Stomach smooth muscle (tissue), 2 donors: ENCODE data around the gene DEPDC1B.
"Not testable (repeated sequence)": the region's sequence is repeated elsewhere in the genome, so short reads cannot be mapped to it uniquely, and the experiment has no call there.

Experiments used
- H3K27ac ChIP-seq: one replicate; pipeline ENCODE4 v1.7.0; 2013; ENCODE audit warnings: mild to moderate bottlenecking, low read length, inconsistent platforms
- H3K27me3 ChIP-seq, 2 donors: one replicate each; pipeline ENCODE4 v1.7.0; 2013; ENCODE audit warnings: low read length in 2 of 2; ENCODE audit not compliant: insufficient read depth in 2 of 2, control insufficient read depth in 1 of 2
- H3K36me3 ChIP-seq, 2 donors: one replicate each; pipeline ENCODE4 v1.7.0; 2013; ENCODE audit warnings: low read length in 2 of 2; ENCODE audit not compliant: control insufficient read depth in 2 of 2, insufficient read depth in 2 of 2
- H3K4me1 ChIP-seq: one replicate; pipeline ENCODE4 v1.7.0; 2013; ENCODE audit warnings: low read length; ENCODE audit not compliant: control insufficient read depth, insufficient read depth
- H3K4me3 ChIP-seq, 2 donors: one replicate each; pipeline ENCODE4 v1.7.0; 2013; ENCODE audit warnings: low read length in 2 of 2
- H3K9ac ChIP-seq, 2 donors: one replicate each; pipeline ENCODE4 v1.7.0; 2013; ENCODE audit warnings: low read length in 2 of 2, mild to moderate bottlenecking in 1 of 2
- H3K9me3 ChIP-seq, 2 donors: one replicate each; pipeline ENCODE4 v1.7.0; 2013; ENCODE audit warnings: low read length in 2 of 2; ENCODE audit not compliant: control insufficient read depth in 2 of 2
- donor health status: healthy.
- donor health status: Pancreatic carcinoma.

The DEPDC1B gene

GRCh38 chr5:60611099-60611740, 88.7 kb downstream of the DEPDC1B start:
- Histone ChIP-seq H3K36me3 (no peaks in the 10 kb centered on the region), H3K4me1 (no peaks in the 10 kb centered on the region), H3K9me3 (no peaks in the 10 kb centered on the region), H3K27me3 (no peaks in the 10 kb centered on the region), H3K4me3 (no peak overlapping the region), H3K9ac (no peak overlapping the region), H3K27ac (no peak overlapping the region)

GRCh38 chr5:60604771-60605170, 95.2 kb downstream of the DEPDC1B start:
- Histone ChIP-seq H3K9me3 (no peaks in the 10 kb centered on the region), H3K27me3 (no peaks in the 10 kb centered on the region), H3K4me3 (no peak overlapping the region), H3K27ac (no peak overlapping the region), H3K9ac (no peak overlapping the region), H3K4me1 (no peaks in the 10 kb centered on the region), H3K36me3 (no peaks in the 10 kb centered on the region)

GRCh38 chr5:60598424-60598823, 101.5 kb downstream of the DEPDC1B start:
- no peaks in the 10 kb centered on the region for H3K27me3 ChIP-seq
- no peak overlapping the region for H3K4me3 ChIP-seq
- no peaks in the 10 kb centered on the region for H3K9me3 ChIP-seq
- H3K9ac ChIP-seq, result no peak overlapping the region
- no peak overlapping the region for H3K27ac ChIP-seq
- H3K36me3 ChIP-seq, result no peaks in the 10 kb centered on the region
- no peaks in the 10 kb centered on the region for H3K4me1 ChIP-seq

DNA sequence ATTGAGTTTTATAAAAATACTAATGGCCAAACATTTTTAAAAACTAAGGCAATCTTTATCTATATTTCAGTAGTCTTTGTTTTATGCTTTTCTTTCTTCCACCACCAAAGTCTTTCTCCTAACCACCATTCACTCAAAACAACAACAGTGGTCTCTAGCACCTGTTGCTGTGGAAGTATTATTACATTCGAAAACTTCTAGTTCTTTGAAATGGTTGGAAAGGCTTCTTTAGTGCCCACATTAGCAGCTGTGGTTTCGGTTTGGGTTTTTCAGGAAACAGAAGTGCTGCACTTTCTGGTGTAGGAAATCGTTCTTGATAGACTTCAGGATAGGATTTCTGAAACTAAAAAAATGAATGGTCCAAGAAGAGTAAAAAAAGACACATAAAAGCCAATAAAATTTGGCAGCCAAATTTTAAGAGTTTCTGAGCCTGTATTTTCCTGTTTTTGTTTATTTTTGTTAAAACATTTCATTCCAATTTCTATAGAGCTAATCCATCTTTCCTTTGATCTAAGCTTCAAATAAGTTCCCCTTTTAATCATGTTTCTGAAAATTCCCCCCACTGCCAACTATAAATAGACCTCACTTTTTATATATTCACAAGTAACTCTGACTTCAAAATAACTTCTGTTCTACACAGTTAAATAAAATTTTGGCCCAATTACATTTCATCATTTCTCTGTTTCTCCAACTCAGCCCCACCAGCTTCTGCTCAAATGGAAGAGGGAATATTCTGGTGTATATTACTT, 102.2 kb downstream of the DEPDC1B start:
- H3K4me3 ChIP-seq, result no peak overlapping the region
- no peaks in the 10 kb centered on the region for H3K36me3 ChIP-seq
- no peaks in the 10 kb centered on the region for H3K27me3 ChIP-seq
- no peak overlapping the region for H3K9ac ChIP-seq
- H3K9me3 ChIP-seq, result no peaks in the 10 kb centered on the region
- no peak overlapping the region for H3K27ac ChIP-seq
- H3K4me1 ChIP-seq, result no peaks in the 10 kb centered on the region

- Histone ChIP-seq H3K27ac (no peak overlapping the region), H3K4me3 (no peak overlapping the region)
These were observed 105.1 kb downstream of the DEPDC1B start for GRCh38 chr5:60594715-60595477.

GRCh38 chr5:60590172-60590571, 109.8 kb downstream of the DEPDC1B start:
- Histone ChIP-seq H3K9ac (no peak overlapping the region), H3K9me3 (no peaks in the 10 kb centered on the region), H3K4me1 (peaks cover 3% of the 10 kb centered on the region), H3K4me3 (no peak overlapping the region), H3K27me3 (no peaks in the 10 kb centered on the region), H3K36me3 (no peaks in the 10 kb centered on the region), H3K27ac (no peak overlapping the region)

More at GRCh38 chr5:60594715-60595477, 105.1 kb downstream of the DEPDC1B start:
- H3K27me3 ChIP-seq, result no peaks in the 10 kb centered on the region
- H3K9ac ChIP-seq, result no peak overlapping the region
- H3K9me3 ChIP-seq, result no peaks in the 10 kb centered on the region
- no peaks in the 10 kb centered on the region for H3K36me3 ChIP-seq
- H3K4me1 ChIP-seq, result no peaks in the 10 kb centered on the region

DNA sequence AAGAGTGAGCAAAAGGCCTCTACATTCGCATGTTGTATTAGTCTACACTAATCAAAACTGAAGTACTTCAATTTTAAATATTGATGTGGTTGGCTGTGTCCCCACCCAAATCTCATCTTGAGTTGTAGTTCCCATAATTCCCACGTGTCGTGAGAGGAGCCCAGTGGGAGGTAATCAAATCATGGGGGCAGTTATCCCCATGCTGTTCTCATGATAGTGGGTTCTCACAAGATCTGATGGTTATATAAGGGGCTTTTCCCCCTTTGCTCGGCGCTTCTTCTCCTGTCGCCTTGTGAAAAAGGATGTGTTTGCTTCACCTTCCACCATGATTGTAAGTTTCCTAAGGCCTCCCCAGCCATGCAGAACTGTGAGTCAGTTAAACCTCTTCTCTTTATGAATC, 112.7 kb downstream of the DEPDC1B start:
- not testable (repeated sequence) for H3K9ac ChIP-seq, H3K27me3 ChIP-seq, H3K4me1 ChIP-seq, H3K36me3 ChIP-seq, H3K9me3 ChIP-seq, H3K4me3 ChIP-seq, H3K27ac ChIP-seq

DNA sequence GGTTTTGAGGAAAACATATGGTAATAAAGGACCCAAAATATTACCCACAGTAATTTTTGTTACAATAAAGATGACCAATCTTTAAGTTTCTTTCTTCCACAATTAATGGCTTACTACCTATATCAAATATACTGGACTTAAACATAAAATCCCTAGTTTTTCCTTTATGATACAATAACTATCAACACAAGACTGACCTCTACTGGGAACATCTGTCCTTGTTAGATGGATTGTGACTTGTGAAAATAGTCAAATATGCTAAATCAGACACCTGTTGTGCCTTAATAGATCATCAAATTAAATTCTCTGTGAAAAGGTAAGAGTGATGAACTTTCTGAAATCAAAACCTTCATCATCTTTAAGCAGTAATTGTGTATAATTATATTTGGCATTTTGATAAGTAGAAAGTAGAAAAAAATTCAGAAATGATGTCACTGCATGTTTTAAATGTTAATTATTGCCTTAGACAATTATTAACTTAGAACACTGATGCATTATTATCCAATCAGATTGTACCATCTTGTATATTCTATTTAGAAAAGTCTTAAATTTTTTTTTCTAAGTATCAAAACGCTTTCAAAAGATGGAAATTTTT, 113.6 kb downstream of the DEPDC1B start:
- no peak overlapping the region for H3K4me3 ChIP-seq
- no peaks in the 10 kb centered on the region for H3K27me3 ChIP-seq
- H3K36me3 ChIP-seq, result no peaks in the 10 kb centered on the region
- H3K4me1 ChIP-seq, result peaks cover 3% of the 10 kb centered on the region
- no peaks in the 10 kb centered on the region for H3K9me3 ChIP-seq
- H3K9ac ChIP-seq, result no peak overlapping the region
- no peak overlapping the region for H3K27ac ChIP-seq

DNA sequence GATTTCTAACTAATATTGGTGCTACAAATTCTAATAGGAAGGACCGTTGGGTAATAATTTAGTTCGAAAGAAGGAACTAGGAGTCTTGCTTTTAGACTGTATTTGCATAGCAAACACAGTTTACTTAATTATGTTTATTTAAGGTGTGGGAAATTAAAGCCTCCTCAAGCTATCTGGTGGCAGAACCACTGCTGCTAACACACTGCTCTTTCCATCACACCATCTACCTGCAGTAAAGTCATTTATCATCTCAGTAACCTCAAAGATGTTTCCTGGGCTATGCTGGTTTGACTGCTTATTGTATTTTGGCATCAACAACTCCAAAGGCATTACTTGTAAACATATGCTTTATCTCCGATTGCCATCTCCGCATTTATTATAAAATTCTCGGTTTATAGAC, 114.3 kb downstream of the DEPDC1B start:
- Histone ChIP-seq H3K4me1 (peaks cover 3% of the 10 kb centered on the region), H3K4me3 (no peak overlapping the region), H3K9ac (no peak overlapping the region), H3K36me3 (no peaks in the 10 kb centered on the region), H3K9me3 (no peaks in the 10 kb centered on the region), H3K27me3 (no peaks in the 10 kb centered on the region), H3K27ac (no peak overlapping the region)

GRCh38 chr5:60584304-60584703, 115.7 kb downstream of the DEPDC1B start:
- H3K36me3 ChIP-seq, result no peaks in the 10 kb centered on the region
- H3K9ac ChIP-seq, result no peak overlapping the region
- peaks cover 3% of the 10 kb centered on the region for H3K4me1 ChIP-seq
- no peaks in the 10 kb centered on the region for H3K9me3 ChIP-seq
- no peak overlapping the region for H3K4me3 ChIP-seq
- H3K27ac ChIP-seq, result no peak overlapping the region
- H3K27me3 ChIP-seq, result no peaks in the 10 kb centered on the region
